Stimulated activated CD4-positive, alpha-beta T cell treated with anti-CD3 and anti-CD28 coated beads, Interleukin-2, amount 100 ng/mL, for 4 hours (primary cell): ENCODE data around the gene FTO.

ENCODE experiments used
- DNase-seq: peaks from one replicate; pipeline ENCODE4 v3.0.0-alpha.2; 2020; ENCODE audit warnings: low read depth

Gene FTO

DNA sequence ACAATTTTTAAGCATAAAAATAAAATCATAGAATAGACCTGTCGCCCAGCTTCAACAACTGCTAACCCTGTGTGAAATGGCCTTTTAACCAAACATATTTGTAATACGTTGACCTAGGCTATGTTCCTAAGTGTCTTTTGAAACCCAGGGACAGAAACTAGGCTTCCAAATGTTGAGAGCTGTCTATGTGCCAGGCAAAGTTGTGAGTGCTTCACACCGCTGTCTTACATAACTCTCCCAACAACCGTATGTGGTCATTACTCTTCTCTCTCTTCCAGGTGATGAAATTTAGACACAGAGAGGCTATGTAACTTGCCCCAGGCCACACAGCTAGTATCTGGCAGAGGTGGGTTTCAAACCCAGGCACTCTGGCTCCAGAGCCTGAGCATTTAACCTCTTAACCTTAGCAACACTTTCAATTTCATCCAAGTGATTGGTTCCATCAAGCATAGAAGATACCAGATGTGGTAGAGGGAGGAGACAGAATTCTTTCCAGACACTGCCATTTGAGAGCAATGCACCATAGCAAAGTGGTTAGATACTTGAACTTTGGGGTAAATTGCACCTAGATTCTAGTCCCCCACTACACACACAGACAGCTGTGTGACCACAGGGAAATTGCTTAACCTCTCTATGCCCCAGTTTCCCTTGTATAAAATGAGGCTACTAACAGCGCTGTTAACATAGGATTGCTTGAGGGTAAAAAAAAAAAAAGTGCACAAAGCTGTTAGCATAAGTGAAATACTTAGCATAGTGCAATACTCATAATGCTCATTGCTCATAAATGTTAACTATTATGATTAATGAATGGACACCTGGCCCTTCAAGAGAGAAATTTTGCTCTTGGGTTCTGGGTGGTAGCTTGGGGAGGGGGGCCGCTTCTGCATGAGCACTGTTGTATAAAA lies 422.0 kb downstream of the FTO start:
- DNase-seq = no peak

DNA sequence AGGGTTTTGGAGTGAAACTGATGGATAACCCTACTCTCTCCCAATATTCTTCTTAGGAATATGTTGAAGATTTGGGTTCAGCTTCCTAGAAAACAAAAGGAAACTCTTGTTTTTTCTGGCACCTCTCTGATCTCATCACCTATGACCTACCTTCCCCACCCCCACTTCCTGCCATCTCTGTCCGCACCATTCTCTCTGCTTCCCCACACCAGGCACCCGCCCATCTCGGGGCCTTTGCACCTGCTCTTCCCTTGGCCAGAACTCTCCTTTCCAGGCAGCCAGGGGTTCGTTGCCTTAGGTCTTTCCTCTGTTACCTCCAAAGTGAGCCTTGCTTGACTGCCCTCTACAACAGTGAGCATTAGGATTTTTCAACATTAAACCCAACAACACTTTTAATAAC lies 423.0 kb downstream of the FTO start:
- no peak for DNase-seq

DNA sequence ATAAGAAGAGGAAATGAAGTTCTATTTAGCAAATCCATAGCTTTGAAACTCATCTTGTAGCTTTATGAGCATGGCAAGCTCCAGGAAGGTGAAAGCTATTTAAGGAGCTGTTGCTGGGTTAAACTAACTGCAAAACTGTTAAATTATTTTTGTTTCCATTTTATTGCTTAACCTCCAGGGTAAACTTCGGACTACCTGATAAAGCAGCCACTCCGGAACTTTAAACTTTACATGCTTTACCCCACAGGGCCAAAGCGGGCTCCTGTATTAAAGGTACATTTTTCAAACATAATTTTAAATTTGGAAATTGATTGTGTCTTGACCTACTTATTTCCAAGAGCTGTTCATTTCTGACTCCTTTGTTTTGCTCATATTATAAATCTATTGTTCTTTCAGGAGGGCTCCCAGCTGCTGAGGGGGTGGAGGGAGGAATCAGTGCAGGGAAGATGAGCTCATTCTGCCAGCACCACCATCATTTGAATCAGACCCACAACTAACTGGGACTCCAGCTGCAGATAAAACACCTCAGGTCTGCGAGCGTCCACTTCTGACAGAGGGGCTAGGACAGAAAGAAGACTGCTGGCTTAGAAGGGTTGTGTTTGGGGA lies 424.8 kb downstream of the FTO start:
- DNase-seq = no peak

DNA sequence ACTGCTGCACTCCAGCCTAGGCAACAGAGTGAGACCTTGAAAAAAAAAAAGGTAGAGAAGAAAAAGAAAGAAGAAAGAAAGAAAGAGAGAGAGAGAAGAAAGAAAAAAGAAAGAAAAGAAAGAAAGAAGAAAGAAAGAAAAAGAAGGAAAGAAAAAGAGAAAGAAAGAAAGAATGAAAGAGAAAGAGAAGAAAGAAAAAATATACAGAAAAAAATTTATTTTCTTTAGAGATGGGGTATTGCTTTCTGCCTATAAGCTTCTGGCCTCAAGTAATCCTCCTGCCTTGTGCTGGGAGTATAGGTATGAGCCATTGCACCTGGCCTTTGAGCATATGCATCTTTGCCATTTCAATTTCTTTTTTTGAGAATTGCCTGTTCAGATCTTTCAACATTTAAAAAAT lies 425.9 kb downstream of the FTO start:
- DNase-seq = no peak

DNA sequence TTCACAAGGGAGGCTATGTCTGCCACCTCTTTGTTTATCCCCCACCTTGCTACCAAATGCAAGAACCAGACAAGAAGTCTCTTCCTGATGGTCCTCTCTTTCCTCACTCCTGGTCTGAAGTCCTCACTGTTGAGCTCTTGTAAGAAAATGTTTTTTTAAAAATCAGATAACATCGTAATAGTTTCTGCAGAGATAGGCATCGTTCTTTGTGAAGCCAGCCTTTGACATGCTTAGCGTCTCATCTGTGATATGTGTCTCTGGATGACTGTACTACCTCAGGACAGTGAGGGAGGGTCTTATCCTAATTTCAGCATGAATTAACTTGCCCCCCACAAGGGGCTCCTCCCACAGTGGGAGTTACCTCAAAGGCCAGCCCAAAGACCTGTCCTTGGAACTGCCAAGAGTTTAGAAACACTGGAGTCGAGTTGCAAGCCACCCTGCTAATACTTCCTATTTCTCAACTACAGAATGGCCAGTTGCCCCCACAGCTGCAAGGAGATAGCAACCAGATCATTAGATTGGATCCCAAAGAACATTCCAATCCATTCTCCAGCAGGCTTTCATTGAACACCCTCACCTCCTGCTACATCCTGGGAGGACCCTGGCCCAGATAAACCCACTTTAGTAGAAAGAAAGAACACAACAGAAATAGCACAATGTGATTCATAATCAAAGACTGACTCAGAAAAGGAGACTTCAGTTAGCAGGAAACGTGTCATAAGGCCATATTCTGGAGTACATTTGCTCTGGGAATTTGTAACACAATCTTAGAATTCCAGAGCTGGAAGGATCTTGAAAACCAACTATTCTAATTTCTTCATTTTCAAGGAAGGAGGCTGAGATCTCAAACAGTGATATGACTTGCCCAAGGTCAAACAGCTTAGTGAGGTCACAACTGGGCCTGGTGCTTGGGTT lies 431.7 kb downstream of the FTO start:
- no peak for DNase-seq

DNA sequence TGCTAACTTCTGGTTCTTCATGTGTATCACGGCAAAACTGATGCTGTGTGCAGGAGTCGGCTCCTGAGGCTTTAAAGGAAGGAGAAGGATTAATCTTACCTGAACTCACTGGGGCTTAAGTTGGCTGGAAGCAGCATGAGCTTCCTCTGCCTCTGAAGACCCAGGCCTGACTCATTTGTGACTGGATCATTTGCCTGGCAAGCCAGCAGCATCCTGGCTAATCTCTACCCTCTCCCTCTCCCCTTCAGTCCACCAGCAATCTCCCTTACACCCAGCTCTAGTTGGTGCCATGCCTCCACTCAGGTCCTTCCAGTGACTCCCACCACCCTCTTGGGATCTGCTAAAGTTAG lies 432.3 kb downstream of the FTO start:
- no peak for DNase-seq

DNA sequence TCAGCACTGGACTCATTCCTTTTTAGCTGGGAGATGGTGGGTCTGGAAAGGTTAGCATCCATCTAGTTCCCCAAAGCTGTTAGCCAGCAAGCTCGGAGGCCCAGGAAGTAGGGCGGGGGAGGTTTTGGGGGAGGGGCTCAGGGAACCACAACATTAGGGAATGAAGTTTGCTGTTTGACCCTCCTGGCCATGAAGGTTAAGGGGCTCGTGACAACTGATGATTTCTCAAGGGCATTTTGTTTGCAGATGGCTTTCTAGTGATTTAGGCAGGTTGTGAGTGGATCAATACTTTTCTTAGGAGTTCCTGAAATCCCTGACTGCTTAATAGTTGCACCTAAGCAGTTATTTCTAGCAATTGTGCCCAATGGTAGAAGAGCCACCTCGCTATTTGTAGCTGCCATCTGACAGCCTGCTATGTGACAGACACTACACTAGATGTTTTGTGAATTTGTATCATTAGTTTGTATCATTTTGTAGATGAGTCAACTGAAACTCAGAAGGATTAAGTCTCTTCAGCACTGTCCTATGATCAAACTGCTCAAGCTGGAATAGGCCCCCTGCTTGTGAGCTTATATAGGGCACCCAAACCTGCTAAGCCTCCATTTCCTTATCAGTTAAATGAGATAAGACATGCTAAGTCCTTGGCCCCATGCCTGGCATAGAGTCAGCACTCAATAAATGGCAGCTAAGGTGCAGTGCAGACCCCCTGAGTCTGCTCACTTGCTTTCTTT lies 436.3 kb downstream of the FTO start:
- DNase-seq = no peak

DNA sequence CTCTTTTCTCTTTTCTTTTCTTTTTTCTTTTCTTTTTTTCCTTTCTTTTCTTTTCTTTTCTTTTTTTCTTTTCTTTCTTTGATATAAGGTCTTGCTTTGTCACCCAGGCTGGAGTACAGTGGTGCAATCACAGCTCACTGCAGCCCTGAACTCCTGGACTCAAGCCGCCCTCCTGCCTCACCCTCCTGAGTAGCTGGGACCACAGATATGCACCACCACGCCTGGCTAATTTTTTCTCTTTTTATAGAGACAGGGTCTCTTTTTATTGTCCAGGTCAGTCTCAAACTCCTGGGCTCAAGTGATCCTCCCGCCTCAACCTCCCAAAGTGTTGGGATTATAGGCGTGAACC lies 436.8 kb downstream of the FTO start:
- DNase-seq = no peak

DNA sequence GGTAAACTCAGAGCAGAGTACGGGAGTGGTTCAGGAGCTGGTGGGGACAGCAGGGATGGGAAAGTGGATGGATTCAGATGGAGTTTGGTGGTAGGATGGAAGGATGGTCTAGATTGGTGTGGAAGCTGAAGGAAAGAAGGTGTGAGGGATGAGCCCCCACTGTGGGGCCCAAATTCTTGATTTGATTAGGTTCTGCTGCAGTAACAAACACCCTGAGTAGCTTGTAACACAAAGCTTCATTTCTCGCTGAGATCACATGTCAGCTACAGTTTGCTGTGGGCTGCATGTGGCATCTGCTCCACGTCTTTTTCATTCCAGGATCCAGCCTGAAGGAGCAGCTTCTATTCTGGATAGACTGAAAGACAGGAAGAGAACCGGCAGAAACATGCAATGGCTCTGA lies 438.8 kb downstream of the FTO start:
- no peak for DNase-seq

DNA sequence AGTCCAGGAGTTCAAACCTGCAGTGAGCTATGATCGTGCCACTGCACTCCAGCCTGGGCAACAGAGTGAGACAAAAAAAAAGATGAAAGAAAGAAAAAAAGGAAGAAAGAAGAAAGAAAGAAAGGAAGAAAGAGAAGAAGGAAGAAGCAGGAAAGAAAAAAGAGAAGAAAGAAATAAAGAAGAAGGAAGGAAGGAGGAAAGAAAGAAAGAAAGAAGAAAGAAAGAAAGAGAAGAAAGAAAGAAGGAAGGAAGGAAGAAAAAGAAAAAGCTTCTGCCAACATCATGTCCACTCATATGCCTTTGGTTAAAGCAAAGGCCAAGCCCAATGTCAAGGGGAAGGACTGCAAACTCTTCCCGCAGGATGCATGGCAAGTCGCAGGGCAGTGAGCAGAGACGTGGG lies 439.5 kb downstream of the FTO start:
- no peak for DNase-seq

DNA sequence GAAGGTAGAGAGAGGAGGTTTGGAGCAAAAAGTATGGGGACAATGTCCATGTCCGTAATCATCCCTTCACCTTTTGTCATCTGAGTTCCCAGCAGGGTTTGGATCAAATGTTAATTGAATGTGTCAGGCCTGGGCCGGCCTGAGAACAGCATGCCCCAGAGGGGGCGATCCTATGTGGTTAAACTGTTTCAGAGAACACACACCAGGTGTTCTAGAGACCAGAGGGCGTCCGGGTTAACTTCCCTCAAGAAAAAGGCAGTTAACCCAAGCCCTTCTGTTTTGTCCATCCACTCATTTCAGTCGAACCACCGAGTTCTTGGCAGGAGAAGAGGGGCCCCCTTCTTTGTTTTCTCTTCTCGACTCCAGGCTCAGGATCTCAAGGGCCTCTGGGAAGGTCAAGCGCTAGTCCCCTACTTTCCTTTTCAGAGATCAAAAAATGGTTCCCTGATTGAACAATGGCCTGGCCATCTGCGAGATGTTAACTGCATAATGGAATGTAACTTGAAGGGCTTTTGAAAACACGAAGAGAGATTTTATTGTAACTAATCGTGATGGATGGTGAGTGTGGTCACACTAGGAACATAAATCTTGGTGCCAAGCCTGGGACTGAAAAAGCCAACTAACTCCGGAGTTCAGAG lies 440.1 kb downstream of the FTO start:
- DNase-seq = no peak

DNA sequence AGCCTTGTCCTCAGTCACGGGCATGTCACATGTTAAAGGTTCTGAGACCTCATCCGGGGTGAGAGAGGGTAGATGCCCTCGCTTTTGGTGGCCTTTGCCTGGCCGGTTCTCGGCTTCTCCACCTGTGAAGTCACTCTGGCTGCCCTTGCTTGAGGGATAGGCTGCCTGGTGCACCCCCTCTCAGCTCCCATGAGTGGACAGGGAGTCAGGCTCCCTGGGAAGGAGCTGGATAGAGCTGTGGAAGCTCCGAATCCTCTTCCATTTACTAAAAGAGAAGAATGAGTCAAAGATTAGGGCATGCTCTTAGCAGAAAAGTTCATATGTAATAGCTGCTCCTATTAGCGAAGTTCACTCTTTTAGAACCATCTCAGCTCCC lies 440.6 kb downstream of the FTO start:
- DNase-seq = no peak

DNA sequence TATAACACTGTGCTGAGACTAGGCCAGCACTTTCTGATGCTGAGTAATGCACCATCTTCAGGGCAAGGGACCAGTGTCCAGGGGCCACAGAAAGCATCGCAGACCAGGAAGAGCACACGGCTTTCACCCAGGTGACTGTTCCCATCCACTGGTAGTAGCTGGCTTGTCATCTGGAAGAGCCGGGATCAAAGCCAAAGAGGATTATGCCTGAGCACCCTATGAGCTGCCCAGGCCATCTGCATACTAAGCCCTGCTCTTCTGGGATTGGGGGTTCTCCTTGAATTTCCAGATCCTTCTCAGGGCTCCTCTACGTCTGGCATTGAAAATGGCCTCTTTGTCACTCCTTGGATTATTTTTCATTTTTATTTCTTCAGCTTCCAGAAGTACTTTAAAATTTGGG lies 441.9 kb downstream of the FTO start:
- DNase-seq = no peak

DNA sequence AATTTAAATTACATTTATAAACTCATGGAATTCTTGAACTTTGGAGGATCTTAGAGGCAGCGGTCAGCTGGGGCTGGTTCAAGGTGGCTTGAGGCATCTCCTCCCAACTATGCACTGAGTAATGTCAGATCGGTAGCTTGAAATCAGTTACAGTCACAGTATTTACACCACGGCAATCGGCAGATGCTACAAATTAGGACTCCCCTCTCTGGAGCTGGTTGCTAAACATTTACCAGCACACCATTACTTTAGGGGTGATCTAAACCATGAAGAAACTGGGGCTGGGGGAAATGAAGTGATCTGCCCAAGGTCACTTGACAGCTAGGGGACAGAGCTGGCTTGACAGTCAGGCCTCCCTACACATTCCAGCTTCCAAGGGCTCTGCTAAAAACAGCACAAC lies 445.0 kb downstream of the FTO start:
- DNase-seq = no peak

DNA sequence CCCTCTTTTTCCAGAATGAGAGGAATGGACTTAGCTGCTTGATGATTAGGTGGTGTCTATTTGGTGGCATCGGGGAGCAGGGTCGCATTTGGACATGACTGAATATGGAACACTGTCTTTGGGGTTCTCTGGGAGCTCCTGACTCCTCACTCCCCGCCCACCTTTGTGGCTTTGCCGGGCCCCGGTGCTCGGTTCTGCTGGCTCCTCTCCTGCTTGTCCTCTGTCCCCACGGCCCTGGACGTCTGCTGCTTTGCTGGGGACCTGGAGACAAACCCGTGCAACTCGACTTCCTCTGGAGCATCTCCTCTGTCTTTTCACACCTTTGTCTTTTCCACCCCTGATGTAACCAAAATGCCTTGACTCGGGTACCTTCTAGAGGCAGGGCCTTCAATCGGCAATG lies 446.9 kb downstream of the FTO start:
- no peak for DNase-seq

DNA sequence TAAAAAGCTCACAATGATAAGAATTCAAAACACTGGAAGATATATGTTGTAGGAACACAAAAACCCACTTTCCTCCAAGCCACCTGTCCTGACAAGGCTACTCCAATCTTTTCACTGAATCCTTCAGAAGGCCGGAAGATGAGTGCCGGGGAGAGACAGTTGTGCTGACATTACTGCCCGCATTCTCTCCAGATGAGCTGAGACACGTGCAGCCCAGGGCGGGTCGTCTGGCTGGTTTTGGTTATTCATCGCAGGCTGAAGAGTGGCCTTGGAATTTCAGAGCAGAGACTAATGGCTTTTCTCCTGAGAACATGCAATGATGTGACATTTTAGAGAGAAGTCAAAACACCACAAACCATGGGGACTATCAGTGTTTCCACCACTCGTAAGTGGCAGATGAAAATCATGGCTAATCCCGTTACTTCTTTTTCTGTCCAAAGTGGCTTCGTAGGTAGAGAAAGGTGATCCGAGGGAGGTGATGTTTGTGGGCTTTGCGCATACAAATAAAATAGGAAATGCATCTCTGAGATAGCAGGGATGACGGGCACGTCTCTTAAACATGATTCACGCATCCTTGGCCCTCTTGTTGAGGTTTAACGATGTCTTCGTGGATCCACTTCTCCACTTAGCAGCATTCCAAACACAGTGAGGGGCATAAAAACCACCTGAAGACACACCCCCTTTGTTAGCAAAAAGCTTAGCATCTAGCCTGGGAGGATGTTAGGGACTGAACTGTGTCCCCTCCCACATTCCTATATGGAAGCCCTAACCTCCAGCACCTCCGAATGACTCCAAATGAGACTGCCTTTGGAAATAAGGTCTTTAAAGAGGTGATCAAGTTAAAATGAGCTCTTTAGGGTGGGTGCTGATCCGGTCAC lies 448.6 kb downstream of the FTO start:
- DNase-seq = no peak

DNA sequence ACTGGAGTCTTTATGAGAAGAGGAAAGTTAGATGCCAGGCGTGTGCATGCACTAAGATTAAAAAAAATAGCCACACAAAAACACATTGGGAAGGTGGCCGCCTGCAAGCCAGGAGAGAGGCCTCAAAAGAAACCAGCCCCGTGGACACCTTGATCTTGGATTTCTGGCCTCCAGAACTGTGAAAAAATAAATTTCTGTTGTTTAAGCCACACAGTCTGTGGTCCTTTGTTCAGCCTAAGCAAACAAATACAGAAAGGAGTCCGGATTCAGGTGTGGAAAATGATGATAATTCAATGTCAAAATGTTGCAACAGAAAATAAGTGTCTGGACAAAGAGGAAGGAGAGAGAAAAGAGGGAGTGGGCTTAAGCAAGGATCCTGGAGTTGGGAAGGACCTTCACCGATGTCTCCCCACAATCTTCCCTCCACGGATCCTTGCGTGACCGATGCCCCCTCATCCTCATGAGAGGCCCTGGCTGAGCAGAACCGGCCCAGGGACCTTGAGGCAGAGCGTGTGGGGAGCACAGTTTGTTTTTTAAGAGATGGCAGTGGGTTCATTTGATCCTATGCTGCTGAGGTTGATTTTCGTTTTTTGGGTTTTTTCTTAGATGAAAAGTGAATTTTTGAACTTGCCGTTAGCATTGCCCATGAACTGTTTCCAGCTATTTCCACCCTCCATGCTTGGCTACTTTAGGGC lies 449.4 kb downstream of the FTO start:
- DNase-seq = no peak

DNA sequence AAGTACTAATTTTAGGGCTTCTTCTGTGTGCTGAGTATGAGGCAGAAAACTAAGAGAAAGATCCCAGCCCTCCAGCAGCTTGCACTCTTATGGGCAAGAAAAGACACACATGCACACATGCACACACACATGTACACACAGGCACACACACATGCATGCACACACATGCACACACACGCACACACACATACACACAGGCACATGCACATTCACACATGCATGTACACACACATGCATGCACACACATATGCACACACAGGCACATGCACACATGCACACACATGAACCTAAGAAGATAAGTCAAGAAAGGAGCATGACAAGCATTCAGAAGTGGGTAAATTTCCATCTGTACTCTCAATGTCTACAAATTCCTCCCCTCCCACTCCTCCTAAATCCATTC lies 452.4 kb downstream of the FTO start:
- DNase-seq = no peak

DNA sequence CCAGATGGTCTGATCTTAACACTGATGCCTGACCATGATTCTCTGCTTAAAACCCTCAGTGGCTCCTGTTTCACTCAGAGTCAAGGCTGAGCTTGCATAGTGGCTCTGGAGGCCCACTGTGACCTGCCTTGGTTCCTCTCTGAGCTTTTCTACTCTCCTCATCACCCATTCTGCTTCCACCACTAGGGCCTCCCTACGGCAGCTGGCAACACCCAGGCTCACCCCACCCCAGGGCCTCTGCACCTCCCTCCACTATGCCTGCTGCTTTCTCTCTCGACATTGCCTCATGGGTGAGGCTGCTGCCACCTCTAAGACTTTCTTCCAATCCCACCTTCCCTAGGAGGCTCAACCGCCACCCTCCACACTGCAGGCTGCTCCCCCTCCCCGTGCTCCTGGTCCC lies 455.0 kb downstream of the FTO start:
- DNase-seq = no peak

DNA sequence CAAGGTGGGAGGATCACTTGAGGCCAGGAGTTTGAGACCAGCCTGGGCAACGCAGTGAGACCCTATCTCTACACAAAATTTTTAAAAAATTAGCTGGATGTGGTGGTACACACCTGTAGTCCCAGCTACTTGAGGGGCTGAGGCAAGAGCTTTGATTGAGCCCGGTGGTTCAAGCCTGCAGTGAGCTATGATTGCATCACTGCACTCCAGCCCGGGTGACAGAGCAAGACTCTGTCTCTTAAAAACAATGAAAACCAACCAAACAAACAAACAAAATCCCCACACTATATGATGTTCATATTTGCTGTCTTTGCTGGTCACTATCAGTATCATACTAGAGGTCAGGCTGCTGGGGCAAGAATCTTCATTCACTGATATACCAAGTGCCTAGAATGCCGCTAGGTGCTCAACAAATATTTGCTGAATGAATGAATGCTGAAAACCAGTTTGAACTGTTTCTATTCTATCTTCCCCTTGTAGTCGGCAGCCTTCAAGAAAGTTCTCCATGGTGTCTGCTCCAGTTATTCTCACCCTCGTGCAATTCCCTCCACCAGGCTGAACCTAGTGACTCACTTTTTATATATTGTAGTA lies 455.6 kb downstream of the FTO start:
- no peak for DNase-seq
